ENCODE results near the gene TSHZ1. TPM values are rescaled to one million over a fixed set of nuclear protein-coding genes. Genes with fewer than 3 reads are reported as not detected.

The TSHZ1 gene
- total RNA-seq, 1 donor from 2014 or later = 10.0 TPM

DNA sequence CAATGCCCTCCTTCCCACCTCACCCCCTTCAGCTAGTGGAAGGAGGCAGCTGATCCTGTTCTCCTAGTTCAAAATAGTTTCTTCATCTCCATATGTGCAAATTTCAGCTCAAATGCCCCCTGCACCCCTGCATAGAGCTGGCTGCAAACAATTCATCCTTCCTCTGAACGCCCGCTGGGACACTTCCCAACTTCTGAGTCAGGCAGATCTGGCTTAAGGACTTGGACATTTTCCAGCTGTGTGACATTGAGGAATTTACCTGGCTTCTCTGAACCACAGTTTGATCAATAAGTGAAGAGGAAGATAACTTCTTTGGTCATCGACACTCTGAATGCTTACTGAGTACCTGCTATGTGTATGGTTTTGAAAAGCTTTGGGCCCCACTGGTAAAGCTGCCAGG lies 25.1 kb upstream of the TSHZ1 start:
- no peak for DNase-seq

DNA sequence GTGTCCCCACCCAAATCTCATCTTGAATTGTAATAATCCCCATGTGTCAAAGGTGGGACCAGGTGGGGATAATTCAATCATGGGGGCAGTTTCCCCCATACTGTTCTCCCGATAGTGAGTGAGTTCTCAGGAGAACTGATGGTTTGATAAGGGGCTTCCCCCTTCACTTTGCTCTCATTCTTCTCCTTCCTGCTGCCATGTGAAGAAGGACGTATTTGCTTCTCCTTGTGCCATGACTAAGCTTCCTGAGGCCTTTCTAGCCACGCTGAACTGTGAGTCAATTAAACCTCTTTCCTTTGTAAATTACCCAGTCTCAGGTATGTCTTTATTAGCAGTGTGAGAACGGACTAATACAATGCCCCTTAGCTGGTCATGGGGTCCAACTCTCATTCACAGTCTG lies 22.9 kb upstream of the TSHZ1 start:
- peak; percentile 64 for DNase-seq

DNA sequence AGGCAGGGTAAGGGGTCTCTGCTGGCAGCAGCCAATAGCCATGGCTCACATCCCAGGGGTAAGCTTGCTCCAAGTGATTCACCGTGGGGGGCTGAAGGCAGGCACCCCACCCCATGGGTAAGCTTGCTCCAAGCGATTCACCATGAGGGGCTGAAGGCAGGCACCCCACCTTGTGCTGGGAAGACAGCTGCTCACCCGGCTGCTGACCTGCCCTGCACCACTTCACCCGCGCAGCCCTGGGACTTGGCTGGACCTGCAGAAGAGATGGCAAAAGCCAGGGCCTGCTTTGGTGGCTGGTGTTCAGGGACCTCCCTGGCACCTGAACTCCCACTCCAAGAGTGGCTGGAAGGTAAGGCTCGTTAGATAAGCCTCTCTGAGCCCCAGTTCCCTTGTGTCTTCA lies 20.9 kb upstream of the TSHZ1 start:
- DNase-seq = no peak

DNA sequence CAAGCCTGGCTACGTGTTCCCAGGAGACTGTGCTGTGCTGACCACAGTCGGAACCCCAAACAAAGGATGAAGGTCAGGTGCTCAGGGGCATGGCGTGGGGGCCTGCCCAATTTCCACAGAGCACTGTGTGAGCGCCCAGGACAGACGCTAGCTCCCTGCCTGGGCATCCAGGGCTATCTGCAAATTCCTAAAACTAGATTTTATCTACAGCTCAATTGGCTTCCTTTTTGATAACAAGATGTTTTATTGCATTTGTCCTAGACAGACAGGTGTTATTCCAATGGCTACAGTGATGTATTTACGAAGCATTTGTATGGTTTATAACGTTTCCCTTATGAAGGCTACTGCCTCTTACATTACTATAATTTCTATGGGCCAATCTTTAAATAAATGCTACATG lies 17.7 kb upstream of the TSHZ1 start:
- no peak for DNase-seq

DNA sequence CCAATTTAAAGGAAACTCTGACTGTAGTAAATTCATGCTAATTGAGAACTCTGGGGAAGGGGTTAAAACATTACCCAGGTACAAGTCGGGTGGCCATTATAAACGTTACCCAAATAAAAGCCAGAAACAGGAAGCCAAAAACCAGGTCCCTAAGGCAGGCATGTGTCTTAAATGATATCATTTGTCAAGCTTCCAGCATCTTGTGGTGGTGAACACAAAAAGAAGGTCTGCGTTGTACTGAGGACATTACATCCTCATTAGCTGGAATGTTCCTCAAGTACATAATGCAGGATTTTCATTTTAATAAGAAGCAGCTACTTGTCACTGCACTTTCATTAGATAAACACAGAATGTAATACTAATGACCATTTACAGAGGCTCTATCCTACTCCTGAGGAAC lies 12.6 kb upstream of the TSHZ1 start:
- DNase-seq = no peak

DNA sequence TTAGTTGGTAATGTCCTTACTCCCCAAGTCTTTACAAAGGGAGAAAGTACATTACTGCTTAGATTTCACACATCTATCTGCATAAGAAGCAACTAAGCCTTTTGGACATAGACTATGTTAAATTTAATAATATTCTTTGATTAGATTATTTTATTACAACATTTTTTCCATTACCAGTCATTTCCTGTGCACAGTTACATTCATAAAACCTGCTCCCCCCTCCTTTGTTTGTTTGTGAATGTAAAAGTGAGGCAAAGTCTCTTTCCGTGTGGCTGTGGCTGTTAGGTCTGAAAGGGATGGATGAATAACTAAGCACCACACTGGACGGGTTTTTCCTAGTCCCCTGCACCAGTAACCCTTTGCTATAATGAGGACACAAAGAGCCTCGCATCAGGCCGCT lies 11.3 kb upstream of the TSHZ1 start:
- peak; percentile 54 for DNase-seq

DNA sequence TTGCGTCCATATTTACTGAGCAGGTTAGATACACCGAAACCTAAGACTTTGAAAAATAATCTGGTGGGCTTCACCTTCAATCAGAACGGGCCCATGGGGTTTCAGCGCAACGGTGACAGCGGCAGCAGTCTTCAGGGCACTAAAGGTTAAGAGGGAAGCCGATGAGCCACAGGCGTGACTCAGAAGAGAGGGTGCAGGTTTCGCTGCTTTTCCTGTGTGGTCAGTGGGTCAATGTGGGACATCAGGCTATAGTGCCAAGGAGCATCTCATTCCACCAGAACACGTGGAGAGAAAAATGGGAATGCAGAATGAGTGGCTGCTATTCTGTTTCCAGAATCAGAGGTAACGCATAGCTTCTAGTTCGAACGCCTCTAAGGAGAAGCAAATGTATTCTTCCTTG lies 10.5 kb upstream of the TSHZ1 start:
- DNase-seq = no peak

DNA sequence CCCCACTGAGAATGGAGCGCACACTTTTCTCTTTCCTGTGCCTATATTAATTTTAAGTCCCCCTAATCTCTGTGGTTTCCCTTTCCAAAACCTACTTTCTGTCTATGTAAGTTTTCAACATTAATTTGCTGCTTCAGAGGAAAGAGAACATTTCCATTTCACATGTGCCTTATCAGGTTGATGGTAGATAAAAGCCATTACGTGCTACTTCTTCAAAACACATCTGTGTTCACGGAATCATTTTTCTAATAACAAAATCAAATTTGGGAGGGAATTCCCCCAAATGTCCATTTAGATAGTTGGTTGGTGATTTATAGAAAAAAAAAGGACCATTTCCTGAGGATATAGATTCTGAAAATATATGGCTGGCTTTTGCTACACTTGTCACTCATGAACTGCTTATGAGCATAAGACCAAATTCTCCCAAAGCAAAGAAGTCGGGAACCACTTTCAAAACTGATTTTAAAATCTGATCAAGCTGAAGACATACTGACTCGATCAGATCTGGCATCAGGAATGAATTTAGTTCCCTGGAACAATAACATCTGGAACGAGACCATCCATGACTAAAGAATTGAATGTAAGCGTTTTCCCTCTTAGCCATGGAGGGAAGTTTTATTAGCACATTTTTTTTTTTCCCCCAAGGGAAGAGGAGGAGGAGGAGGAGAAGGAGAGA lies 9.9 kb upstream of the TSHZ1 start:
- DNase-seq = no peak

DNA sequence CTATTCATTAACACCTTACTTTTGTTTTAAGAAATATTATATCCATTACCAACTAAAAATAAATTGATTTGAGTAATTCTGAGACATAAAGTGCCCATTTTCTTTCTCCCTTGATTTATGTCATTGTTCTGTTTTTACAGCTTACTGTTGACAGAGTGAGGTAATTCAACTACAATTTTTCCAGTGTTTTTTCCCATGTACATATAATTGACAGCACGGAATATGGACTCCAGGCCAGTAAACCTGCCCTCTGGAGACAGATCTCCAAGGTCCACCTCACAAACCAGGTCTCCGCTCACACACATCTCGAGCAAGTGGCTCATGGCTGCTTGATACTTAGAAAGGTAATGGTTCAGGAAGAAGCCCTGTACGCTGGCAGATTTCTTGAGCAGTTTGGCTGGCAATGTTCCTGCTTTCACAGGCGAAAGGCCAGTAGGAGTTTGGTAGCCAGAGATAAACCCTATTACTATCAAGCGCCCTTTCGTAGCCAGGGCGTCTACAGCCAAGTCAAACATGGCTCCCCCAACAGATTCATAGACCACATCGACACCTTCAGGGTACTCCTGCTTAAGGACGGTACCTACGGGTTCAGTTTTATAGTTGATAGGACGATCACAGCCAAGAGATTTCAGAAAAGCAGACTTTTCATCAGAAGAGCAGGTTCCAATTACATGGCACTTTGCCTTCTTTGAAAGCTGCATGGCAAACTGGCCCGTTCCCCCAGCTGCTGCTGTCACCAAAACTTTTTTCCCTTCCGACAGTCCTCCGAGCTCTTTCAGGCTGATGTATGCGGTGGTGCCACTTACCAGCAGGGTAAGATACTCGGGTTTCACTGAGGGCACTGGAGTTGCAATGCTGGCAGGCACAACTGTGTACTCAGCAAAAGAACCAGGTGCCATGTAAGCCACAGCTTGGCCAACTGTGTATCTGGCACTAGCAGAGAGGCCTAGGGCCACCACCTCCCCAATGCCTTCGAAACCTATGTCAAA lies 9.0 kb upstream of the TSHZ1 start:
- DNase-seq = no peak

DNA sequence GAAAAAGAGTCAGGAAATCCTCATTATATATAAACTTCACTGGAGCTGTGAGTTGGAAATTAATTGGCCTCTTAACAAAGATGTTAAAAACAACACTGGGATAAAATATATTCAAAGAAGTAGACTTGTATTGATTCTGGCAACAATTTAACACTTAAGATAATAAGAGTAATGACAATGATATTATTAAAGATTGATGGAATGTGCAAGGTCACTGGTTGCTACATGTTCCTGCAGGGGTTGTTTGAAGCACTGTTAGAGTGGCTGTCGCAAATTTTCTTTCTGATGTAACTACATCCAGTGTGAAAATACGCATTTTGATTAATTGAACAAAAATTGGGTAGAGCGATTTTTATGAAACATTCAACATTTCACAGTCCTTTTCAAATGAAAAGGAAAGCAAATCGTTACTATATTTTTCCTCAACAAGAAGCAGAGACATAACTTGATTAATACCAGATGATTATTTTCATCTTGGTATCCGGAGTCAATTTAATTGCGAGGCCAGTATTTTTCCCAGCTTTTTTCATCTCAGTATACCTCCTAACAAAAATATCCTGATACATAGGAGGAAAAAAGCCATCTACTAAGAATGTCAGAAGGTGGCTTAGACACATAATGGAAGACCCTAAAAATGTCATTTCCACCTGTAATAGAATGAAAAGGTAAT lies 7.8 kb upstream of the TSHZ1 start:
- no peak for DNase-seq

DNA sequence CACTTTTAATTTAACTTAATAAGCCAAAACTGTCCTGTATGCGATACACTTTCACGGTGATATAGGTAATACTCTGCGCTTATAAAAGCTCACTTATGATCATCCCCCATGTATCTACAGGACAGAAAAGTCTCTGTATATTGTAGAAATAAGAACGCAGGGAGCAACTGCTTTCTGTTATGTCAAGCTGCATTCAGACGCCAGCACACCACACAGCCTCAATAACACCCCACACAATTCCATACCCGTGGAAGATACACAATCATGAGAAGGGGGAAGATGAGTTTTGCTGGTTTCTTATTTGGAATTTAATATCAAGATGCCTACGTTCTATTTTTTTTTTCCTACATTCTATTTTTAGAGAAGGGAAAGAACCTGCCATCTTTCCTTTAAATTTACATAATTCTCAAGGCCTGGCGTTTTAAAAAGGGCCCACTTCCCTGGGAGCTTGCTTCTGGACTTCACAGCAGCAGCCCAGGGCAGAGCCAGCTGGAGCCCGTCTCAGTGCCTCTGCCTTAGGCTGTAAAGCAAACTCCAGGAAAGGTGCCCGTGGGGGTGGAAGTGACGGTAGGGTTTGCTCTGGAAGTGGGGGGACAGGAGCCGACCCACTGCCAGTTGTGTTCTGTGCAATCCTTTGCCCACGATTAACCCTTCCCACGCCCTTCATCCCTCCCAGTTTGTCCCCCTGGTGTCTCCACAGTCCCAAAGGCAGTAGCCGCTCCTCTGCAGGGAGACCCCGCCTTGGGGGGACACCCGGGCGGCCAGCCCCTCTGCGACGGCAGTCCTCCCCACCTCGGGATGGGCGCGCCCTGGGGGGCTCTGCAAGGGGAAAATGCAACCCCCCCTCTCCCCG lies 7.0 kb upstream of the TSHZ1 start:
- DNase-seq = no peak

DNA sequence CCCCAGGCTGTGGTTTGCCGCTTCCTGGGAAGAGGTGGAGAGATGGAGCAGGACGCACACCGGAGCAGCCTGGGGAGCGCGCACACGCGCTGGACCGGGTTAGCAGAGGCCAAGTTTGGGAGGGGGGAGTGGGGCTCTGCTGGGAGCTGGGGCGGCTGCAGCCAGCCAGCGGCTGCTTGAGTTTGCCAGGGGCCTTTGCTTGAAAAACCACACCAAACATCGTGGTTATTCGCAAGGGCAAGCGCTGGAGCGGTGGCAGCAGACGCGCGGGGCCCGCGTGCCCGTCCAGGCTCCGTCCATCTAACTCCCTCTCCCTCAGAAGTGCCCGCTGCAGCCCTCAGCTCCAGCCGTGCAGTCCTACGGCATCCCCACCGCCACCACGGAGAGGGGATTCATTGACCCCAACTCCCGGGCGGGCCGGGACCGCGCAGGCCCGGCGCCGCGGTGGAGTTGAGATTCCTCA lies 6.3 kb upstream of the TSHZ1 start:
- no peak for DNase-seq

DNA sequence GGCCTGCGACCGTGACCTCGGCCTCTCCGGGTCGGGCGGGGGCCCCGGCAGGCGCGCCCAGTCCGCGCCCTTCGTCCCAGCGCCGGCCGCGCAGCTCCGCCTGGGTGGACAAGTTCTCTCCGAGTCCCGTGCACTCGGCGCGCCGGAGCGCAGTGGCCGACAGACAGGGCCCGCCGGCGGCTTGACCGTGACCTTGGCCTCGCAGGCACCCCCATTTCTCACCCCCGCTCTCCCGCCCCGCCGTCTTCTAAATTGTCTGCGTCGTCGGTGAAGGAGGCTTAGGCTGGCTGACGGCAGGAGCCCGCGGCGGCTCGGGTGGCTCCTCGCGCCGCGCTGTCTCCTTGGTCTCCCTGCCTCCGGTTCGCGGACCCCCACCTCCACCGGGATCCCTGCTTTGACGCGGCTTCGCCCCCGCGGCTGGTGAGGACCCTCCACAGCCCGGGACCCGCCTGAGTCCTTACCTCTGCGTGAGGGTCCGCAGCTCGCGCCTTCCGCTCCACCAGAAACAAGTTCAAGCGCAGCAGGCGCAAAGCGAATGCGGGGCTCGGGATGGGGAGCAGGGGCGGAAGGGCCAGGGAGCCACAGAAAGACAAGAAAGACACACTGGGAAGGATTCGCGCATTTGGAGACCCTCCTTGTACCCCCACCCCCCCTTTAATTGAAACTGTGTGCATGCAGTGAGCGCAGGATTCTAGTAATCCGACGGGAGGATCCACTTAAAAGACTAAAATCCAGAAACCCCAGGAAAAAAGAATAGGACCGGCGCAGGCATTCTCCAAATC lies 5.7 kb upstream of the TSHZ1 start:
- DNase-seq = no peak

DNA sequence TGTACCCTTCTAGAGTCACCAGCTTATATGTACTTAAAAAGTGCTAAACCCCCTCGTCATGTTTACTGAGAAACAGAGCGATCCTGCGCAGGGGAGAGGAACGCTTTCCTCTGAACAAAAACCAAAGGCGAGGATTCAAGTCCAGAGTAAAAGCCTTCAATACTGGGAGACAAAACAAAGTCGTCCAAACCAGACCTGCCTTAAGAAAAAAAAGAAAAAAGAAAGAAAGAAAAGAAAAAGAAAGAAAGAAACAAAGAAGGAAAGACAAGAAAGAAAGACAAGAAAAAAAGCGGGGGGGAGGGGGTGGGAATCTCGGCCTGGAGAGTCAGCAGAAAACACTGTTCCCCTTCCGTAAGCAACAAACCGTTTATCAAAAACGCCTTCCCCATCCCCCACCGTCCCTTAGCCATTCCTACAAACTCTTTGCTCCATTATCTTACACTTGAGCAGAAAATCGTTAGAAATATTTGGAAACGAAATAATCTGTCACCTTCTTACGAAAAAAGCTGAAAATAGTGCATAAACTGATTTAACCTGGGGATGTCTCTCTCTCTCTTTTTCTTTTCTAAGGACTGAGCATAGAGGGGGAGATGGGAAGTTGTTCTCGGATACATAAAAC lies 5.0 kb upstream of the TSHZ1 start:
- no peak for DNase-seq

DNA sequence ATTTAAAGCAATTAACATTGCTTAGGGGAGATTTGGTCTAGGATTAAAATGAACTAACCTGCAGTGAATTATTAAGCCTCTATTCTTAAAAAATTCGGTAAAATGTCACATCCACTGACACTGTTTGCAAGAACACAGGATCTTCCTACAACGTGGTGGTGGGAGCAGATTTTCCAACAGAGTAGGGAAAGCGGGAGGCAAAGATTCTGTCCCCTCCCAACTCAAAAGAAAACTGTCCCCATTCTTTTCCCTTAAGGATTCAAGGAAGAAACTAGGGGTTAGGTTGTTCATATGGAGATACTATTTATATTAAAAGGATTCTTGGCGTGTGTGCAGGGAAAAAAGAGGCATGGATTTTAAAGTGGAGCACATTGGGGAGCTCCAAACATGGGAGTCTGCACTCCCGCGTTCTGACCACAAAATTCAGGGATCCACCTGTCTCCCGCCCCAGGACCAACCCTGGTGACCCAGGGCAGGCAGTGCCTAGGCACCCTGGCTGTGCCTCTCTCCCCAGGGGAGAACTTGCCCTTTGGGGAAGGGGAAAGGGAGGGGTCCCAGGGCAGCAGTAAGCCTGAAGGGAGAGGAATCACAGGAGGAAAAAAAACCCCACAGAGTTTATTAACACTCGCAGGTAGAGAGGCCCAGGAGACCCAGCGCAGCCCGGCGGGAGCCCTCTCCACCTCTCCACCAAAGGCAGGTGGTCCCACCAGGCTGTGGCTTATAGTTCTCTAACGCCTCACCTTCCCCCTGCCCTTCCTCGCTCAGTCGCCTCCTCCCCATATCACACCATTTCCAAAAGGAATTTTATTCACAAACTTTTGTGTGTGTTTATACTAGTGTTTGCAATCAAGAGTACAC lies 3.9 kb upstream of the TSHZ1 start:
- DNase-seq = no peak

DNA sequence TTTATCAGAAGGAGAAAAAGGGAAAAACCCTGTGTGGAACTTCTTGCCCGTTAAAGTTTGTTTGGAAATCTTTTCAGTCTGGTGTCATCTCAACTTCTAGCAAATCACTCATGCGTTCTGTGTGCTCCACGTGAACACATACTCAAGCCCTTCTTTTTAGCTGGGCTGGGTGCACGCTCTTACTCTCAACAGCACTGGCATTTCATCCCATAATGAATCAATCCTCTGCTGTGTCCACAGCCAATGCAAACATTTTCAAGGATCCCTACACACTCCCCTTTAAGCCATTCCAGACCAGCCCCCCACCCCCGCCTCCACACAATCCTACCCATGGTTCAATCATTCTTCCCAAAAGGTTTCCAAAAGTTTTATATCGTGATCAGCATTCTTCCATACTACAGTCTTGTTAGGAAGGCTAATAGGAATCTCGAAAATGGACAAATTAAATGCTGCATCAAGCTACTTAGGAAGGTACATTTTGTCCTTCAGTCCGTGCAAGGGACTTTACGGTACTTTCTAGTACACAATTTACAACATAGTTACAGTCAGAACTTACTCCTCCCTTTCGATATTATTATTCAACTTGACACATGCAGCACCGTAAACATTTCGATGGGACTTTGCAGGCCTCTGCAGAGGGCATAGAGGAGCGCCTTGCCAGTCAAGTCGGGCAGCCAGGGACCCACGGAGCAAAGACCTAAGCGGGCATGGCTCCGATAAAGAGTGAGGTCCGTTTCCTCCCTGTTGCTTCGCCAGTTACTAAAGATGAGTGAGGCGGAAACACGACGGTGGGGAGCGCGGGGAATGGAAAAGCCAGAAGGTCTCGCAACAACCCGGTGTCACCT lies 3.1 kb upstream of the TSHZ1 start:
- DNase-seq = peak; percentile 44

DNA sequence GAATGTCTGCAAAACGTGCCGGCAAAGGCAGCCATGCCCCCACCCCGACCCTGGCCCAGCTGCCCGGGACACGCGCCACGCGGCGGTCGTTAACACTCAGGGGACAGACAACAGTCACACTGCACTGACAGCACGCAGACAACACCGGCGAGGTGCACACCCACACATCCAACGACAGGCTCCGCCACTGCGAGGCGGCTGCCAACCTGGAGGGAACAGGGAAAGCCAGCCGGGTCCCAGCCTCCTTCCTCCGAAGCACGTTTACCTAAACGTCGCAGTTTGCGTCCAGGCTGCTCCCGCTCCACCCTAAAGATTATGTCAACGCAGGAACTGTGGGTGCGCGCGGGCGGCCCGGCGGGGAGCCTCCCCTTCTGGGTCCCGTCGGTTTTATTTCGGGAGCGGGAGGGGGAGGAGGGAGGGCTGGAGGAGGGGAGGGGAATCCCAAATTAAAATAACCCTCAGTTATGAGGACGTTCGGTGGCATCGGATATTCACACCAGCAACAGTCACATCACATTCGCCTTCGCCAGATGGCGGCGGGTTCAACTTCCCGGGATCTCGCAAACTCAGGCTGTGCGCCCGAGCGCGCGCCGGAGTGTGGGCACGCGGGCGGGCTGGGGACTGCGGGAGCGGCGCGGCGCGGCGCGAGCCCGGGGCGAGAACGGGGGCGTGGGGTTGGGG lies 2.3 kb upstream of the TSHZ1 start:
- peak; percentile 61 for DNase-seq

DNA sequence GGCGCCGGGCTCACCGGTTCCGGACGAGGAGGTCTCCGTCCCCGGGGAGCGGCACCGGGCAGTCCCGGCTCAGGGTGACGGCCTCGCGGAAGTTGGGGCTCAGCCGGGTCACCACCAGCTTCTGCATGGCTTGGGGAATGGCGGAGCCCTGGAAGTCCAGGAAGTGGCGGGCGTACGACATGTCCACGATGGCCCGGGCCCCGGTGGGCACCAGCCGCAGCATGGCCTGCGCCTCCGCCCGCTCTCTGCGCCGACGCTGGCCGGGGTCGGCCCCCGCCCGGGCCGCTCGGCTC lies 1.8 kb upstream of the TSHZ1 start:
- no peak for DNase-seq

Data from dermis blood vessel endothelial cell (primary cell).